Thoracic aorta (tissue), 2 donors: ENCODE measurements around the gene SRSF1. TPM values are rescaled to one million over a fixed set of nuclear protein-coding genes. Genes with fewer than 3 reads are reported as not detected.
"Not testable (repeated sequence)": the region's sequence is repeated elsewhere in the genome, so short reads cannot be mapped to it uniquely, and the experiment has no call there.

ENCODE experiments used
- ATAC-seq: fragments of 150-250 bp; one replicate; pipeline ENCODE4 v1.8.0; 2017; ENCODE audit warnings: low read depth; ENCODE audit not compliant: insufficient number of reproducible peaks, low FRiP score
- DNase-seq: peaks from one replicate; pipeline ENCODE4 v3.0.0-alpha.2; 2020; ENCODE audit warnings: low spot score
- H3K27ac ChIP-seq, 2 donors: fragments of 200-600 bp; sonication (generic); 1 replicate in 1 of 2; 2 replicates in 1 of 2; pipeline ENCODE4 v1.5.1; 2016; ENCODE audit warnings: mild to moderate bottlenecking in 2 of 2, moderate library complexity in 2 of 2
- H3K27me3 ChIP-seq: fragments of 200-600 bp; sonication (generic); replicated peaks from 2 replicates; pipeline ENCODE4 v1.6.0; 2016; ENCODE audit warnings: mild to moderate bottlenecking; ENCODE audit not compliant: insufficient read depth
- H3K36me3 ChIP-seq: fragments of 200-600 bp; sonication (generic); one replicate; pipeline ENCODE4 v1.5.1; 2016
- H3K4me1 ChIP-seq, 2 donors: fragments of 200-600 bp; sonication (generic); 1 replicate in 1 of 2; 2 replicates in 1 of 2; pipeline versions ENCODE4 v1.5.1 to v1.6.0; 2016; ENCODE audit warnings: low read depth in 2 of 2, mild to moderate bottlenecking in 1 of 2; ENCODE audit not compliant: control insufficient read depth in 1 of 2
- H3K4me3 ChIP-seq: fragments of 200-600 bp; sonication (generic); 2 replicates; pipeline ENCODE4 v1.5.1; 2016; ENCODE audit warnings: mild to moderate bottlenecking
- H3K9me3 ChIP-seq: fragments of 200-600 bp; sonication (generic); 2 replicates; pipeline ENCODE4 v1.5.1; 2016
- total RNA-seq, 2 donors: library from RNA; depleted of rRNA; stranded (reverse); fragments of >200 nt; gene quantifications; one replicate each; pipeline versions ENCODE4 v1.1.0 to v1.2.3, GENCODE V29; 2016
- TF ChIP-seq, protein P1 (sequence below): fragments of 200-600 bp; sonication (generic); IDR thresholded peaks from one replicate; pipeline ENCODE4 v1.5.1; 2019; ENCODE audit warnings: antibody characterized with exemption

Gene SRSF1
- total RNA-seq, 2 donors from 2014 or later = 132 to 220 TPM

DNA sequence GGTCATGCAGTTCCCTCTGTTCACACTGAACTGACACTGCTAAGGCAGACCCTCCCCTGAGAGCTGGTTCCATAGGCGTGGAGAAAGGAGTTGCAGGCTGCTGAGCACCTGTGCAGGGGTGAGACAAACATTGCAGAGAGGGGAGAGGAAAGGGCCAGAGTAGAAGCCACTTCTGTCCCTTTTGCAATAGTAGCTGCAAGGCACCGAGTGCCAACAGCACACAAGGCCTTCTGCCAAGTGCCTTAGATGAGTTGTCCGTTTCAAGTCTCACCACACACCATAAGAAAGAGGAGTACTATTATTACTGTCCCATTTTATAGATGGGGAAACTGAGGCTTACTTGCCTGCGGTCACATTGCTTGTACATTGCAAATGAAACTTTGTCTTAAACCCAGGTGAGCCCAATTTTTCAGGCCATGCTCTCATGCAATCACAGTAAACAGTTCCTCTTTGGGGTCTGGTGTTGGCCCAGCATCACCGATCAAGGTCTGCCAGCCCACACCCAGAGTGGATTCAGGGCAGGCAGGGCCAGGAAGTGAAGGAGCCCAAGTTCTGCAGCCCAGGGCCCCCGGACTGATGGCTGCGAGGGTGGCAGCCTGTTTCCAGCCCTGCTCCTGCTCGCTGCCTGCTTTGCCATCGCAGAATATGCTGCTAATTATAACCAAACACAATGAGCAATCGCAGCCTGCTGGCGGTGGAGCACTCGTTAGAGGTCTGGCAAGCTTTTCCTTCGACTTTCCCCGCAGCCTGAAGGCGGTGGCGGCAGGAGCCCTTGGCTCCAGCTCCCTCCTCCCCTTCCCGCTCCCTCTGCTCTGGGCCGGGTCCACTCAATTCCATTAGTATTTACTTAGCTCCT is 39.4 kb upstream of the SRSF1 start:
- Histone ChIP-seq H3K4me1 (no peaks in the 10 kb centered on the region), H3K9me3 (no peaks in the 10 kb centered on the region), H3K27ac (no peak overlapping the region), H3K4me3 (no peak overlapping the region), H3K27me3 (no peaks in the 10 kb centered on the region), H3K36me3 (no peaks in the 10 kb centered on the region)
- DNase-seq (no peak), ATAC-seq (no peak)
- TF ChIP-seq, protein P1, sequence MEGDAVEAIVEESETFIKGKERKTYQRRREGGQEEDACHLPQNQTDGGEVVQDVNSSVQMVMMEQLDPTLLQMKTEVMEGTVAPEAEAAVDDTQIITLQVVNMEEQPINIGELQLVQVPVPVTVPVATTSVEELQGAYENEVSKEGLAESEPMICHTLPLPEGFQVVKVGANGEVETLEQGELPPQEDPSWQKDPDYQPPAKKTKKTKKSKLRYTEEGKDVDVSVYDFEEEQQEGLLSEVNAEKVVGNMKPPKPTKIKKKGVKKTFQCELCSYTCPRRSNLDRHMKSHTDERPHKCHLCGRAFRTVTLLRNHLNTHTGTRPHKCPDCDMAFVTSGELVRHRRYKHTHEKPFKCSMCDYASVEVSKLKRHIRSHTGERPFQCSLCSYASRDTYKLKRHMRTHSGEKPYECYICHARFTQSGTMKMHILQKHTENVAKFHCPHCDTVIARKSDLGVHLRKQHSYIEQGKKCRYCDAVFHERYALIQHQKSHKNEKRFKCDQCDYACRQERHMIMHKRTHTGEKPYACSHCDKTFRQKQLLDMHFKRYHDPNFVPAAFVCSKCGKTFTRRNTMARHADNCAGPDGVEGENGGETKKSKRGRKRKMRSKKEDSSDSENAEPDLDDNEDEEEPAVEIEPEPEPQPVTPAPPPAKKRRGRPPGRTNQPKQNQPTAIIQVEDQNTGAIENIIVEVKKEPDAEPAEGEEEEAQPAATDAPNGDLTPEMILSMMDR = no peak

DNA sequence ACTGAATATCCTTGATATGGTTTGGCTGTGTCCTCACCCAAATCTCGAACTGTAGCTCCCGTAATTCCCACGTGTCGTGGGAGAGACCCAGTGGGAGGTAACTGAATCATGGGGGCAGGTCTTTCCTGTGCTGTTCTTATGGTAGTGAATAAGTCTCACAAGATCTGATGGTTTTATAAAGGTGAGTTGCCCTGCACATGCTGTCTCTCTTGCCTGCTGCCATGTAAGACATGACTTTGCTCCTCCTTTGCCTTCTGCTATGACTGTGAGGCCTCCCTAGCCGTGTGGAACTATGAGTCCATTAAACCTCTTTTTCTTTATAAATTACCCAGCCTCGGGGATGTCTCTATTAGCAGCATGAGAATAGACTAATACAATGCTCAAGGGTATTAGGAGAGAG is 37.2 kb upstream of the SRSF1 start:
- not testable (repeated sequence) for H3K9me3 ChIP-seq, H3K27ac ChIP-seq, H3K36me3 ChIP-seq, H3K4me1 ChIP-seq, DNase-seq, H3K27me3 ChIP-seq, H3K4me3 ChIP-seq, ATAC-seq

DNA sequence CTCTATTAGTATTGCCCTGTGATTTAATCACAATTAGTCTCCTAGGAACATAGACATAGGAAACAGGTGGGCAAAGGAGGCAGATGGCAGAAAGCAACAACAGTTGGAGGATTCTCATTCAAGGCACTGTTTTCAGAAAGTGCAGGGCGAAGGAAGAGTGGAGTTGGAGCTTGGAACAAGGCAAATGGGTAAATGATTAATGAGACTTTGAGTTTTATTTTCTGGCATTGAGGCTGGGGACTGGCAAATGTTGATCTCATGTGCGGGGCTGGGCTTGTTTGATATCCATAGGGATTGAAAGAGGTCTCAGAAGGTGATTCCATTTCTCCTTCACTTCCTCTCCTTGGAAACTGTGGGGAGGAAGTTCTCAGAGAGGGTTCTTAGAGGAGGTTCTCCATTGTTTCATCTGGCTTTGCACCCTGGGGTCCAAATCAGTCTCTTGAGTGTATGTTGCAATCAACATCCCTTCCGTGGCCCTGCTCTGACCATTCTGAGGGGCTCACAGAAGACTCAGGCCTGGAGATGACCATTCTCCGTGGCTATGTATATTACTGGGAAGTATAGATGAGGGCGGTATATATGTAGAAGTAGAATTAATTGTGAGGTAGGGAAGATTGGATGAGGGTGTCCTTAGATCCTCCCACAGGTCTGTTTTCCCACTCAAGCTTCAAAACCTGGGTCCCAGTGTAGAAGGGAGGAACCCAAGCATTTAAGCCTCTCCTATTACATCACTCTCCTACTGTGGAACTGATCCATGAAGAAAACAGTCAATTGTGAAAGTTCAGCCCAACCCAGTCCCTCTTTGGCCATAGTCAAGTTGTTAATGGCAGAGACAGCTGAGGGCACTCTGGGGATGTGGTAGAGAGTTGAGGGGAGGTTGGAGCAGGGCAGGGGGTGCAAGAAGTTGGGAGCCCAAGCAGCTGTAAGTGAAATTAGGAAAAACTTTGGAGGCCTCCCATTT is 36.5 kb upstream of the SRSF1 start:
- Histone ChIP-seq H3K36me3 (no peaks in the 10 kb centered on the region), H3K4me1 (no peaks in the 10 kb centered on the region), H3K27me3 (no peaks in the 10 kb centered on the region), H3K27ac (no peak overlapping the region), H3K9me3 (no peaks in the 10 kb centered on the region), H3K4me3 (no peak overlapping the region)
- TF ChIP-seq, protein P1 = no peak
- no peak for ATAC-seq
- DNase-seq = no peak

DNA sequence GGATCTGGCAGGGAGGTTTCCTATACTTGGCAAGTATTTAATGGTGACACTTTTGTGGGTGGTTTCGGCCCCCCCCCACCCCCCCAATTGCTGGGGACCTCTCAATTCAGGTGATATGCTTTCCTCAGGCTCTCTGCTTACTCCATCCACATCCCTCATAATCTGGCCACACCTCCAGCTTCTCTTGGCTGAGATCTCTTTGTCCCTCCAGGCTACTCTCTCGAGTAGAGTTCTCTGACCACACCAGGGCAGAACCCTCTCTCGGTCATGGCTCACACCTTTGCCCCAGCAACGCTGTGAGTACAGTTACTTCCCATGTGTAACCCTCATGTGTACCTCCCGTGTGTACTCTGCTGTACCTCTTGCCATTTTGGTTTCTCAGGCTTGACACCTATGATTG is 34.1 kb upstream of the SRSF1 start:
- DNase-seq (no peak), ATAC-seq (no peak)
- Histone ChIP-seq H3K27ac (no peak overlapping the region), H3K4me3 (no peak overlapping the region), H3K36me3 (no peaks in the 10 kb centered on the region), H3K27me3 (no peaks in the 10 kb centered on the region), H3K9me3 (no peaks in the 10 kb centered on the region), H3K4me1 (no peaks in the 10 kb centered on the region)
- TF ChIP-seq, protein P1 = no peak

DNA sequence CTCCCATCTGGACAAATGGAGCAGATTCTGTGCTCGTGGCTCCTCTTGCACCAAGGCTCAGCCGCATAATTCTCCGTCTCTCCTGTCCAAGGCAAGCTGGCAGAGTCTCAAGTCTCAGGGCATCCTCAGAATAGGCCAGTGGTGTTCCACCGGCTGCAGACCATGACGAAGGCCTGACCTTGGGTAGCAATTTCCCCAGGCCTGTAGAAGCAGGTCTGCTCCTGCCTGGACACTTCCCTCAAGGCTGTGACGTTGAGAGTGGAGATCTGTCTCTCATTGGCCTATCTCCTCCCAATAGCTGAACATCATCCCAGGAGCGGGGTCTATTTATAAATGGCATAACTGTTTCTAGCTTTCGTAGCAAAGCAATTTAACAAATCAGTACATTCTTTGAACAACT is 33.3 kb upstream of the SRSF1 start:
- no peak overlapping the region for H3K27ac ChIP-seq
- no peak overlapping the region for H3K4me3 ChIP-seq
- TF ChIP-seq, protein P1 = no peak
- ATAC-seq = no peak
- no peaks in the 10 kb centered on the region for H3K9me3 ChIP-seq
- H3K27me3 ChIP-seq = no peaks in the 10 kb centered on the region
- H3K36me3 ChIP-seq = no peaks in the 10 kb centered on the region
- H3K4me1 ChIP-seq = no peaks in the 10 kb centered on the region
- no peak for DNase-seq
